GM04503 (cell line): ENCODE data around the gene GALNTL6.

Experiments used
- DNase-seq: peaks from one replicate; pipeline ENCODE4 v3.0.0-alpha.2; 2012; ENCODE audit warnings: low read depth

Gene GALNTL6

GRCh38 chr4:172207886-172208285 lies 394.7 kb downstream of the GALNTL6 start:
- no peak for DNase-seq

GRCh38 chr4:172220679-172221078 lies 407.5 kb downstream of the GALNTL6 start:
- DNase-seq = no peak

GRCh38 chr4:172225457-172225856 lies 412.3 kb downstream of the GALNTL6 start:
- no peak for DNase-seq

- no peak for DNase-seq
These were observed 419.8 kb downstream of the GALNTL6 start for GRCh38 chr4:172232966-172233365.

- DNase-seq = no peak
These were observed 430.3 kb downstream of the GALNTL6 start for GRCh38 chr4:172243551-172243950.

GRCh38 chr4:172245516-172245915 lies 432.3 kb downstream of the GALNTL6 start:
- no peak for DNase-seq

GRCh38 chr4:172253409-172253808 lies 440.2 kb downstream of the GALNTL6 start:
- no peak for DNase-seq

- DNase-seq = no peak
These were observed 443.6 kb downstream of the GALNTL6 start for GRCh38 chr4:172256820-172257219.

- DNase-seq = no peak
These were observed 457.2 kb downstream of the GALNTL6 start for GRCh38 chr4:172270397-172270796.

- DNase-seq = no peak
These were observed 473.9 kb downstream of the GALNTL6 start for GRCh38 chr4:172287117-172287516.

GRCh38 chr4:172305698-172306097 lies 492.5 kb downstream of the GALNTL6 start:
- no peak for DNase-seq

GRCh38 chr4:172308078-172308477 lies 494.9 kb downstream of the GALNTL6 start:
- DNase-seq = no peak

- no peak for DNase-seq
These were observed 498.5 kb downstream of the GALNTL6 start for GRCh38 chr4:172311682-172312081.

- no peak for DNase-seq
These were observed 510.1 kb downstream of the GALNTL6 start for GRCh38 chr4:172323288-172323687.

- DNase-seq = no peak
These were observed 531.2 kb downstream of the GALNTL6 start for GRCh38 chr4:172344308-172344938.

GRCh38 chr4:172348426-172348825 lies 535.2 kb downstream of the GALNTL6 start:
- DNase-seq = no peak

- no peak for DNase-seq
These were observed 539.2 kb downstream of the GALNTL6 start for GRCh38 chr4:172352356-172352755.

GRCh38 chr4:172356016-172356415 lies 542.8 kb downstream of the GALNTL6 start:
- no peak for DNase-seq

GRCh38 chr4:172357006-172357540 lies 543.9 kb downstream of the GALNTL6 start:
- no peak for DNase-seq

- DNase-seq = no peak
These were observed 549.4 kb downstream of the GALNTL6 start for GRCh38 chr4:172362569-172362968.

- DNase-seq = no peak
These were observed 556.3 kb downstream of the GALNTL6 start for GRCh38 chr4:172369471-172369959.

- DNase-seq = no peak
These were observed 564.4 kb downstream of the GALNTL6 start for GRCh38 chr4:172377486-172378140.

- no peak for DNase-seq
These were observed 566.6 kb downstream of the GALNTL6 start for GRCh38 chr4:172379834-172380233.
